HG02623 (cell line): Measurements from ENCODE around the gene JAGN1.
A peak's percentile ranks its signal among the peaks of the same experiment; 100 is the strongest.
"Not testable (repeated sequence)": the region's sequence is repeated elsewhere in the genome, so short reads cannot be mapped to it uniquely, and the experiment has no call there.

Experiments
- ATAC-seq: cut with Tn5 transposase; IDR thresholded peaks from one replicate; pipeline ENCODE4 v1.9.1; 2021; ENCODE audit warnings: moderate library complexity; ENCODE audit not compliant: unreplicated experiment

Gene JAGN1

GRCh38 chr3:9890249-9891071, at the start of gene JAGN1:
JAGN1 (plus strand) TSS chr3:9890610; CDS start chr3:9890723, 113 bp downstream.
- peak; percentile 74 for ATAC-seq

GRCh38 chr3:9841015-9841414, 49.4 kb upstream of the JAGN1 start:
- ATAC-seq, result no peak

DNA sequence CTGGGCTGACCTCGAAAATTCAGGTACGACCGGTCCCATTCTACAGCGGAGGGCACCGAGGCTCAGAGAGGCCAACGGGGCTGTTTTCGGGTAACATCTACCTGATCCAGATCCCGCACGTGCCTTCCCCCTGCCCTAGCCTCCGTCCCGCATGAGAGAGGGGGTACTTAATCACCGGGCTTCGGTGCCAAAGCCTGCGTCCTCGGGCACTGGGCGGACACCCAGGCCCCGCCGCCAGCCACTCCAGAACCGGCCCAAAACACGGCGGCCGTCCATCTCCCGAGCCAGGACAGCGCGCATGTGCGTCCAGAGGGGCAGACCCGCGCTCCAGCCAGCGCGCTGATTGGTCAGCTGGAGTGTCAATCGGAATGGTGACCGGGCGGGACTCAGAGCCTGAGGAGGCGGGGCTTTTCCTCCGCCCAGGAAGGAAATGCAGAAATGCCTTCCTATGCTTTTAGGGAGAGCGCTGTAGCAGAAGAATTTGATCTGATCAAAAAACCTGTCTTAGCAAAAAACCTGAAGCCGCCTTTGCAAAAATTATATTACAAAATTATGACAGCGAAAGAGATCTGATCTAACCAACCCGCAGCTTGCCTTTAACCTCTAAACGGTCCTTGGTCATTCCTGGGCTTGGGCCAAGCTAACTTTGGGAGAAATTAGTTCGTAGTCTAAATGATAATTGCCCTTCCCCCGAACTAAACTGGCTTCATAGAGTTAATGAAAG, 46.5 kb upstream of the JAGN1 start, which contains the start of gene RPUSD3:
TSS of gene RPUSD3 (minus strand) at position 294 of the 724 bp plus-strand sequence. CDS start at position 276, 18 bp downstream.
- ATAC-seq, result peak; percentile 95

GRCh38 chr3:9846231-9846630, 44.2 kb upstream of the JAGN1 start:
- ATAC-seq, result no peak

- ATAC-seq, result no peak
Measured at GRCh38 chr3:9846931-9847488, 43.4 kb upstream of the JAGN1 start.

DNA sequence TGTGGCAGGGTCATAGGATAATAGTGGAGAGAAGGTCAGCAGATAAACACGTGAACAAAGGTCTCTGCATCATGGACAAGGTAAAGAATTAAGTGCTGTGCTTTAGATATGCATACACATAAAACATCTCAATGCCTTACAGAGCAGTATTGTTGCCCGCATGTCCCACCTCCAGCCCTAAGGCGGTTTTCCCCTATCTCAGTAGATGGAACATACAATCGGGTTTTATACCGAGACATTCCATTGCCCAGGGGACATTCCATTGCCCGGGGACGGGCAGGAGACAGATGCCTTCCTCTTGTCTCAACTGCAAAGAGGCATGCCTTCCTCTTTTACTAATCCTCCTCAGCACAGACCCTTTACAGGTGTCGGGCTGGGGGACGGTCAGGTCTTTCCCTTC, 42.5 kb upstream of the JAGN1 start:
- not testable (repeated sequence) for ATAC-seq

- not testable (repeated sequence) for ATAC-seq
Measured at GRCh38 chr3:9848860-9849259, 41.5 kb upstream of the JAGN1 start.

DNA sequence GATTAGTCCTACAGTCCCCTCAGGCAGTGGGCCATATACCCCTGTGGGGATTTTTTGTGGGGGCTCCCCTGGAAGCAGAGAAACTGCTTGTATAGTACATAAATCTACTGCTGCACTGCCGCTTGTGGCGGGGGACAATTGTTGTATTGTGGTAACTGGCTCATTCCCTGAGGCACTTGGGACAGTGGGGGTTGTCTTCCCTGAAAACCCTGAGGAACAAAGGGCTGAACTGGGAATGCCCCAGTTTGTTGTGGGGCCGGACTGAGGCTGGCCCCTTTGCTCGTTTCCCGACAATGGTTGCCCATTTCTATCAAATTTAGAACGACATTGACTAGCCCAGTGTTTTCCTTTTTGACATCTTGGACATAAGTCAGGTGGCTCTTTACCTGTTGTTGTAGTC, 39.0 kb upstream of the JAGN1 start:
- ATAC-seq, result not testable (repeated sequence)

- not testable (repeated sequence) for ATAC-seq
Measured at GRCh38 chr3:9851926-9852325, 38.5 kb upstream of the JAGN1 start.

DNA sequence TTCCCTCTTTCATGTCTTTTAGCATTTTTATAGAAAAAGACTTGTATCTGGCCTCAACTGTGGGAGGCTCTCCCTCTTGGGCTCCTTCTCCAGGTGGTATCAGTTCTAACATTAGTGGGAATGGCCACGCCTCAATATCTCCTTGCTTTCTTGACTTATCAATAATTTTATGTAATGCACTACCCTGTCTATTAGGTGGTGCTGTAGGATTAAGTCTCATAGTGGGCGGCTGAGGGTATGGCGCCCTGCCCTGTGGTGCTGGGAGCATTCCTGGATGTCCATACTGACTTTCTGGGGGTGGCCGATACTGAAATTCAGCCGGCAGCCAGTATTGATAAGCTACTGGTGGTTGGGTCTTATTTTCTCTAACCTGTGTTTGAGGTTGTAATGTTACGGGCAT, 37.9 kb upstream of the JAGN1 start:
- ATAC-seq, result no peak

DNA sequence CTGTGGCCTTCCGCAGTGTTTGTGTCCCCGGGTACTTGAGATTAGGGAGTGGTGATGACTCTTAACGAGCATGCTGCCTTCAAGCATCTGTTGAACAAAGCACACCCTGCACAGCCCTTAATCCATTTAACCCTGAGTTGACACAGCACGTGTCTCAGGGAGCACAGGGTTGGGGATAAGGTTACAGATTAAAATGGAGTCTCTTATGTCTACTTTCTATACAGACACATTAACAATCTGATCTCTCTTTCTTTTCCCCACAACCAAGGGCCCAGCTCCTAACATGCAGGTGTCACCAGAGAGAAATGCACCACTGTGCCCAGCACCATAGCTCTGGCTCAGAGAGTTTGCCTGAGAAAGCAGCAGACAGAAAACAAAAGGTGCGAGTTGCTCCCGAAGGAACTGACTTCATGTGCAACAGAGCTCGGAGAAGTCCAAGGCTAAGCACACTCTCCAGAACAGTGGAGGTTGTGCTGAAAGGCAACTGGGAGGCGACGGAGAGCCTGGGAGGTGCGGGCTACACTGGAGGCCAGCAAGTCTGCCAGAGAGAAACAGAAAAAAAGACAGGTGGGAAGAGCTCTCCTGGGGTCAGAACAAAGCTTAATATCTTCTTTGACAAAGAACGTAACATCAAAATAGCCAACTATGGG, 36.0 kb upstream of the JAGN1 start:
- ATAC-seq, result not testable (repeated sequence)

DNA sequence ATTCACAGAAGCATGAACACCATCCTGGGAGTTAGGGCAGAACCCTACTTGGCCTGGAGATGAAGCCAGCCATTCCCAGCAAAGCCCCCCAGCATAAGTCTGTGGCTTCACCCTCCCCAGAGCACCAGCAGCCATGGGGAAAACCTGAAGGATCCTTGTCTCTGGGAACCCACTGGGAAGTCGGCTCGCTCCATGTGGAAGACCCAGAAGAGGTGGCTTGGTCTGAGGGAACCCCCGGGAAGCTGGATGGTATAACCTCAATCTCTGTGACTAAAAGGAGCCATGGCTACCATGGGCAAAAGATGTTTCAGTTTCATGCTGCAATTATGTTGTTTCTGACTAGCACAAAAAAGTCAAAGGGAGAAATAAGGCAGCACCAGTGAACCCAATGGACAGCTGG, 34.8 kb upstream of the JAGN1 start:
- no peak for ATAC-seq

- no peak for ATAC-seq
Measured at GRCh38 chr3:9859530-9860025, 30.8 kb upstream of the JAGN1 start.

DNA sequence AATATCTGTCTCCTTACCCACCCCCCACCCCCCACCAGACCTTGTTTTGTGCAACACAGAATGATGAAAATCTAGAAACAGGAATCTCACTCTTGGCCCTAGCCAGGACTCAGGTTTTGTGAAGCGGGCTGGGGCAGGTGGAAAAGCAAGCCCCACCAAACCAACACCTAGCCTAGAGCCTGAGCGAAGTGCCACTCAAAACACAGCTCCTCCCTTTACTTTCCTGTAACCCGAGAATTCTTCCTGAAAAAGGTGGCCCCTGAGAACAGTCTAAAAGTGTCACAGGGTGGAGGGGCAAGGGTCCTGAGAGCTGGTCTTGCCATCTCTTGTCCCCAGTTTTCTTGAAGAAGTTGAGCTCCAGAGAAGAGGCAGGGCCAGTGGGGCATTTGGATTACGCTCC, 29.2 kb upstream of the JAGN1 start:
- no peak for ATAC-seq

- ATAC-seq, result no peak
Measured at GRCh38 chr3:9861626-9862130, 28.7 kb upstream of the JAGN1 start.

- ATAC-seq, result no peak
Measured at GRCh38 chr3:9862391-9863057, 27.9 kb upstream of the JAGN1 start.

GRCh38 chr3:9863058-9863772, 27.2 kb upstream of the JAGN1 start:
- no peak for ATAC-seq

- no peak for ATAC-seq
Measured at GRCh38 chr3:9864200-9864927, 26.0 kb upstream of the JAGN1 start.

GRCh38 chr3:9865125-9865637, 25.2 kb upstream of the JAGN1 start:
- ATAC-seq, result not testable (repeated sequence)
